H1 (cell line): Measurements from ENCODE around the gene FRMD4A. TPM values are rescaled to one million over a fixed set of nuclear protein-coding genes. Genes with fewer than 3 reads are reported as not detected.

Experiments used
- CTCF ChIA-PET: fragments of 300-600 bp; sonication (Branson Sonifier 250); formaldehyde crosslinking; loops from one replicate; lab custom pipeline; 2021; ENCODE audit not compliant: partially characterized antibody; lab: Charles Lee
- POLR2A ChIA-PET: fragments of 300-600 bp; sonication (Branson Sonifier 250); formaldehyde crosslinking; loops from one replicate; lab custom pipeline; 2021; ENCODE audit warnings: inconsistent platforms; ENCODE audit not compliant: partially characterized antibody; lab: Charles Lee
- DNase-seq, 2 experiments: peaks; one replicate each; pipeline versions ENCODE4 v3.0.0 to v3.0.0-alpha.2; 2010 to 2022; ENCODE audit warnings: low spot score in 2 of 2, low read depth in 1 of 2, mixed read lengths in 1 of 2
- FAIRE-seq: peaks from 2 replicates; lab custom pipeline; 2011; peaks lifted over from hg19 to GRCh38; lab: Jason Lieb, UNC
- H2AFZ ChIP-seq: 2 replicates; pipeline ENCODE4 v1.8.1; 2012; ENCODE audit warnings: low read length, inconsistent platforms
- H2AK5ac ChIP-seq: 2 replicates; pipeline ENCODE4 v1.6.1; 2013; ENCODE audit warnings: low read depth, low read length
- H2BK120ac ChIP-seq: replicated peaks from 2 replicates; pipeline ENCODE3; 2013; ENCODE audit warnings: low read depth, low read length, inconsistent platforms
- H2BK12ac ChIP-seq: 2 replicates; pipeline ENCODE4 v1.6.1; 2013; ENCODE audit warnings: low read depth, low read length
- H2BK15ac ChIP-seq: 2 replicates; pipeline ENCODE4 v1.6.1; 2013; ENCODE audit warnings: low read length
- H2BK20ac ChIP-seq: 2 replicates; pipeline ENCODE4 v1.6.1; 2013; ENCODE audit warnings: low read length
- H2BK5ac ChIP-seq: 2 replicates; pipeline ENCODE4 v1.6.1; 2013; ENCODE audit warnings: low read depth, low read length
- H3K14ac ChIP-seq: 2 replicates; pipeline ENCODE4 v1.6.1; 2013; ENCODE audit warnings: inconsistent platforms; ENCODE audit not compliant: insufficient read length
- H3K18ac ChIP-seq: 2 replicates; pipeline ENCODE4 v1.6.1; 2013; ENCODE audit warnings: low read length; ENCODE audit errors: extremely low read depth
- H3K23ac ChIP-seq: 2 replicates; pipeline ENCODE4 v1.6.1; 2013; ENCODE audit warnings: inconsistent platforms; ENCODE audit not compliant: insufficient read length
- H3K23me2 ChIP-seq: 2 replicates; pipeline ENCODE4 v1.6.1; 2013; ENCODE audit warnings: low read depth, low read length
- H3K27ac ChIP-seq: 2 replicates; pipeline ENCODE4 v1.6.1; 2011; ENCODE audit warnings: low read depth, low read length, inconsistent platforms
- H3K27me3 ChIP-seq, 4 experiments: replicated peaks in 1 of 4; 1 replicate in 1 of 4; 2 replicates in 3 of 4; pipeline versions ENCODE4 v1.6.1 to v1.8.1; 2011 to 2013; ENCODE audit warnings: low read length in 3 of 4, mild to moderate bottlenecking in 3 of 4, inconsistent platforms in 2 of 4, mixed read lengths in 2 of 4, moderate library complexity in 1 of 4; ENCODE audit not compliant: control insufficient read depth in 3 of 4, insufficient read depth in 3 of 4; ENCODE audit errors: extremely low read depth in 1 of 4
- H3K36me3 ChIP-seq, 4 experiments: 2 replicates each; pipeline versions ENCODE4 v1.6.1 to v1.8.1; 2011 to 2013; ENCODE audit warnings: mild to moderate bottlenecking in 4 of 4, low read length in 3 of 4, moderate library complexity in 2 of 4, control low read depth in 1 of 4, inconsistent platforms in 1 of 4; ENCODE audit not compliant: insufficient read depth in 4 of 4, control insufficient read depth in 2 of 4
- H3K4ac ChIP-seq: replicated peaks from 2 replicates; pipeline ENCODE3; 2013; ENCODE audit warnings: low read length, low read depth, mixed read lengths, inconsistent platforms; ENCODE audit not compliant: insufficient read length
- H3K4me1 ChIP-seq, 4 experiments: replicated peaks in 1 of 4; 1 replicate in 1 of 4; 2 replicates in 3 of 4; pipeline versions ENCODE4 v1.6.1 to v1.8.1; 2011 to 2013; ENCODE audit warnings: low read length in 3 of 4, inconsistent platforms in 2 of 4, mixed read lengths in 1 of 4; ENCODE audit not compliant: insufficient read depth in 4 of 4, control insufficient read depth in 3 of 4
- H3K4me2 ChIP-seq, 2 experiments: 2 replicates each; pipeline versions ENCODE4 v1.6.1 to v1.8.1; 2011 to 2013; ENCODE audit warnings: low read depth in 2 of 2, low read length in 2 of 2, control low read depth in 1 of 2, inconsistent platforms in 1 of 2, mild to moderate bottlenecking in 1 of 2; ENCODE audit not compliant: insufficient read depth in 1 of 2
- H3K4me3 ChIP-seq, 4 experiments: fragments of 200-600, 300-600 bp in 1 of 4; sonication (generic), shearing (Covaris generic), sonication (Bioruptor Twin) in 1 of 4; 2 replicates each; pipeline versions ENCODE4 v1.5.1 to v1.8.1; 2011 to 2016; ENCODE audit warnings: low read length in 4 of 4, low read depth in 3 of 4, control low read depth in 2 of 4, inconsistent platforms in 2 of 4, mild to moderate bottlenecking in 2 of 4, mixed read lengths in 1 of 4, moderate library complexity in 1 of 4; ENCODE audit not compliant: insufficient read depth in 2 of 4; ENCODE audit errors: extremely low read depth in 1 of 4
- H3K56ac ChIP-seq: replicated peaks from 2 replicates; pipeline ENCODE3; 2013; ENCODE audit warnings: low read depth, mild to moderate bottlenecking, mixed read lengths, low read length, inconsistent platforms; ENCODE audit not compliant: insufficient read length
- H3K79me1 ChIP-seq: 2 replicates; pipeline ENCODE4 v1.6.1; 2013; ENCODE audit warnings: low read depth, low read length, control low read depth
- H3K79me2 ChIP-seq, 2 experiments: 2 replicates each; pipeline versions ENCODE4 v1.6.1 to v1.8.1; 2012 to 2013; ENCODE audit warnings: low read length in 2 of 2, mild to moderate bottlenecking in 2 of 2, inconsistent platforms in 1 of 2; ENCODE audit not compliant: insufficient read depth in 2 of 2, control insufficient read depth in 1 of 2
- H3K9ac ChIP-seq, 4 experiments: replicated peaks in 1 of 4; 1 replicate in 1 of 4; 2 replicates in 3 of 4; pipeline versions ENCODE4 v1.6.1 to v1.8.1; 2011 to 2013; ENCODE audit warnings: low read depth in 3 of 4, low read length in 3 of 4, control low read depth in 2 of 4, mild to moderate bottlenecking in 2 of 4, moderate library complexity in 2 of 4, inconsistent platforms in 1 of 4; ENCODE audit errors: extremely low read depth in 1 of 4
- H3K9me3 ChIP-seq, 2 experiments: 2 replicates each; pipeline versions ENCODE4 v1.6.1 to v1.8.1; 2012 to 2013; ENCODE audit warnings: mild to moderate bottlenecking in 2 of 2, moderate library complexity in 2 of 2, control low read depth in 1 of 2, inconsistent platforms in 1 of 2, low read depth in 1 of 2, low read length in 1 of 2, mixed read lengths in 1 of 2; ENCODE audit not compliant: insufficient read depth in 2 of 2
- H4K20me1 ChIP-seq, 2 experiments: replicated peaks in 1 of 2; 2 replicates each; pipeline versions ENCODE3 to v1.8.1; 2011 to 2013; ENCODE audit warnings: inconsistent platforms in 2 of 2, low read length in 2 of 2, mild to moderate bottlenecking in 1 of 2; ENCODE audit not compliant: insufficient read depth in 2 of 2, control insufficient read depth in 1 of 2
- H4K5ac ChIP-seq: 2 replicates; pipeline ENCODE4 v1.6.1; 2013; ENCODE audit warnings: low read length, low read depth, mixed read lengths, inconsistent platforms; ENCODE audit not compliant: insufficient read length
- H4K8ac ChIP-seq: 2 replicates; pipeline ENCODE4 v1.8.0; 2013; ENCODE audit warnings: mild to moderate bottlenecking, moderate library complexity, low read length, inconsistent platforms; ENCODE audit not compliant: insufficient read depth; ENCODE audit errors: extremely low read depth
- H4K91ac ChIP-seq: replicated peaks from 2 replicates; pipeline ENCODE3; 2013; ENCODE audit warnings: low read length, mixed read lengths, inconsistent platforms; ENCODE audit not compliant: insufficient read length
- CBX8 ChIP-seq: fragments of 300-800, 300-1000 bp; sonication (generic); IDR thresholded peaks from 2 replicates; pipeline ENCODE4 v1.7.1; 2016; ENCODE audit warnings: low read depth, low read length, borderline replicate concordance
- CEBPB ChIP-seq: IDR thresholded peaks from 2 replicates; pipeline ENCODE4 v1.6.1; 2012; ENCODE audit warnings: low read depth, low read length
- CHD2 ChIP-seq: IDR thresholded peaks from 2 replicates; pipeline ENCODE4 v1.6.1; 2012; ENCODE audit warnings: low read length, improper control_type of control experiment
- CREB1 ChIP-seq: IDR thresholded peaks from 2 replicates; pipeline ENCODE4 v1.6.1; 2012; ENCODE audit warnings: inconsistent platforms
- KDM1A ChIP-seq: fragments of 200-600, 300-600 bp; sonication (generic); IDR thresholded peaks from 2 replicates; pipeline ENCODE4 v1.7.1; 2016; ENCODE audit warnings: mild to moderate bottlenecking, low read length, borderline replicate concordance
- KDM4A ChIP-seq: IDR thresholded peaks from one replicate; pipeline ENCODE4 v1.7.1; 2012; ENCODE audit warnings: low read depth, mild to moderate bottlenecking, moderate library complexity, low read length, inconsistent platforms; ENCODE audit not compliant: severe bottlenecking
- PHF8 ChIP-seq: fragments of 200-600 bp; sonication (generic); conservative IDR thresholded peaks from 2 replicates; pipeline ENCODE4 v1.7.1; 2012; ENCODE audit warnings: low read depth, mild to moderate bottlenecking, inconsistent platforms, low read length, moderate library complexity
- POU5F1 ChIP-seq: IDR thresholded peaks from 2 replicates; pipeline ENCODE4 v1.6.1; 2011; ENCODE audit warnings: low read depth, mild to moderate bottlenecking, low read length, moderate library complexity
- RBBP5 ChIP-seq: IDR thresholded peaks from 2 replicates; pipeline ENCODE4 v1.7.1; 2012; ENCODE audit warnings: low read depth, mild to moderate bottlenecking, inconsistent platforms, low read length, moderate library complexity, borderline replicate concordance
- SIX5 ChIP-seq: IDR thresholded peaks from 2 replicates; pipeline ENCODE4 v1.6.1; 2011; ENCODE audit warnings: mild to moderate bottlenecking, low read depth, low read length
- SP2 ChIP-seq: IDR thresholded peaks from 2 replicates; pipeline ENCODE4 v1.6.1; 2012; ENCODE audit warnings: mild to moderate bottlenecking, low read length, inconsistent platforms
- YY1 ChIP-seq: IDR thresholded peaks from 2 replicates; pipeline ENCODE4 v1.6.1; 2011; ENCODE audit warnings: low read depth, mild to moderate bottlenecking, low read length
- WGBS, 2 experiments: shearing (Covaris generic) in 1 of 2; methylation state at CpG; one replicate each; pipeline versions ENCODE4 v1.1.6 to v1.1.7; 2013 to 2015; ENCODE audit warnings: low lambda C conversion rate in 2 of 2, mixed read lengths in 2 of 2, inconsistent platforms in 1 of 2, low coverage in 1 of 2, missing lambda C conversion rate in 1 of 2; ENCODE audit not compliant: insufficient replicate concordance in 2 of 2, insufficient coverage in 1 of 2, insufficient read length in 1 of 2; ENCODE audit errors: extremely low coverage in 1 of 2, missing lambda C conversion rate in 1 of 2; 5-methylcytosine and 5-hydroxymethylcytosine counted together
- polyA plus RNA-seq, 7 experiments: library from polyadenylated mRNA; depleted of rRNA in 3 of 7; stranded (reverse) in 5 of 7; unstranded in 2 of 7; fragments of >200 nt in 5 of 7; fragments of 200-250 nt in 2 of 7; gene quantifications; 1 replicate in 5 of 7; 2 replicates in 1 of 7; 4 replicates in 1 of 7; pipeline versions ENCODE4 v1.2.1 to v1.2.3, GENCODE V29; 2011 to 2013; ENCODE audit warnings: missing spikeins in 2 of 7, mixed read lengths in 2 of 7
- total RNA-seq: library from RNA; stranded (reverse); fragmentation: NEBNext Ultra II Directional; extraction: Animal tissue kit (Norgen Biotek cat#: 25700); gene quantifications from 2 replicates; pipeline ENCODE4 v1.2.1, GENCODE V29; 2021
- TF ChIP-seq, protein P1 (sequence below): IDR thresholded peaks from 2 replicates; pipeline ENCODE4 v1.6.1; 2011; ENCODE audit warnings: low read depth, mild to moderate bottlenecking, low read length; ENCODE audit not compliant: insufficient read depth

The FRMD4A gene
- total and polyA plus RNA-seq, 2 of the 8 experiments (the other 6 are each of a cell fraction or from before 2014, with no cell fraction given), result 38.6 to 39.6 TPM

DNA sequence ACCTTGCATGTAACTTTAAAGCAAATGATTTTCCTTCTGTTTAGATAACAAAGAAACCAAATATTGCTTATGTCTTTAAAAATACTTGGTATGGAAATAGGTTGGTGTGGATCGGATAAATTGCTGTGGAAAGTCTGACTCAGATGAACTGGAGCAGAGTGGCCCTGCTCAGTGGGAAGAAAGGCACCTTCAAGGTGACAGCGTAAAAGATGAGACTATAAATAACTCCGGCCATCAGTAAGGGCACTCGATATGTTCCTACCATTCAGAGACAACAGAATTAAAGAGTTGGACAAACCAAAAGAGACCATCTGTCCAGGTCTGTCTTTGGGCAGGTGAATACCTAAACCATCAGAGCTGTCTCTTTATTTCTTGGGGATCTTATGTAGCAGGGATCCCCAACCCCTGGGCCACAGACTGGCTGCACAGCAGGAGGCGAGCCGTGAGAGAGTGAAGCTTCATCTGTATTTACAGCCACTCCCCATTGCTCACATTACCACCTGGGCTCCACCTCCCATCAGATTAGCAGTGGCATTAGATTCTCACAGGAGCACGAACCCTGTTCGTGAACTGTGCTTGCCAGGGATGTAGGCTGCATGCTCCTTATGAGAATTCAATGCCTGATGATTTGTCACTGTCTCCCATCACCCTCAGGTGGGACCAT is 386.9 kb downstream of the FRMD4A start:
- Histone ChIP-seq H2BK5ac (no peak overlapping the region), H3K23ac (no peak overlapping the region), H3K79me1 (no peaks in the 10 kb centered on the region), H4K20me1 (no peaks in the 10 kb centered on the region), H2AK5ac (no peak overlapping the region), H3K9me3 (no peaks in the 10 kb centered on the region), H2AFZ (no peak overlapping the region), H2BK20ac (no peak overlapping the region), H2BK12ac (no peak overlapping the region), H4K5ac (no peak overlapping the region), H3K4me2 (no peak overlapping the region), H4K8ac (no peak overlapping the region), H3K79me2 (no peaks in the 10 kb centered on the region), H2BK120ac (no peak overlapping the region), H2BK15ac (no peak overlapping the region), H3K23me2 (no peaks in the 10 kb centered on the region), H3K27ac (no peak overlapping the region), H3K18ac (no peak overlapping the region), H3K4ac (no peak overlapping the region), H3K4me3 (no peak overlapping the region), H3K27me3 (no peaks in the 10 kb centered on the region; a peak in 1 of 7 replicates), H3K36me3 (no peaks in the 10 kb centered on the region), H3K9ac (no peak overlapping the region), H3K14ac (no peak overlapping the region), H3K56ac (no peak overlapping the region), H3K4me1 (peaks cover 0 to 16% (median 8%) of the 10 kb centered on the region in 4 experiments; a peak in 4 of 7 replicates), H4K91ac (no peak overlapping the region)
- peak; percentile 74 for FAIRE-seq
- WGBS, 2 experiments, result 71% methylated on average over 8 of the region's 8 CpGs; no CpG with 5 or more reads in 1 of the 2 experiments
- ChIA-PET CTCF (interaction anchor here (0.8 to 1.7 kb wide), 3 partner anchors 31 to 150 kb away, joined by 3 to 5 read pairs (median 3); no protein-coding TSS in a partner anchor), POLR2A (no interaction called here)
- DNase-seq, result peak in 1 of 2 experiments; percentile 63
- TF ChIP-seq CHD2 (no peak), KDM1A (no peak), SP2 (no peak), SIX5 (no peak), KDM4A (no peak), CBX8 (no peak), PHF8 (no peak), CEBPB (no peak), YY1 (no peak), RBBP5 (no peak), CREB1 (no peak), POU5F1 (no peak)
- TF ChIP-seq, protein P1, sequence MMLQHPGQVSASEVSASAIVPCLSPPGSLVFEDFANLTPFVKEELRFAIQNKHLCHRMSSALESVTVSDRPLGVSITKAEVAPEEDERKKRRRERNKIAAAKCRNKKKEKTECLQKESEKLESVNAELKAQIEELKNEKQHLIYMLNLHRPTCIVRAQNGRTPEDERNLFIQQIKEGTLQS, result no peak
